A673 (cell line): Measurements from ENCODE around the gene SLC39A5. TPM values are rescaled to one million over a fixed set of nuclear protein-coding genes. Genes with fewer than 3 reads are reported as not detected.
"Not testable (repeated sequence)": the region's sequence is repeated elsewhere in the genome, so short reads cannot be mapped to it uniquely, and the experiment has no call there.

Experiments used
- BruUV-seq: library from RNA; stranded (reverse); fragments of 400-500 nt; replicated peaks from 2 replicates; lab custom pipeline; 2021; lab: Mats Ljungman, UMichigan
- CTCF ChIA-PET: fragments of 300-600 bp; sonication (Branson Sonifier 250); formaldehyde crosslinking; loops from one replicate; lab custom pipeline; 2022; ENCODE audit warnings: antibody characterized with exemption; lab: Charles Lee
- POLR2A ChIA-PET: fragments of 300-600 bp; sonication (Branson Sonifier 250); formaldehyde crosslinking; loops from one replicate; lab custom pipeline; 2022; ENCODE audit warnings: antibody characterized with exemption; ENCODE audit not compliant: low non-redundant PET; lab: Charles Lee
- DNase-seq: peaks from one replicate; pipeline ENCODE4 v3.0.0-alpha.2; 2015; ENCODE audit warnings: low spot score
- H3K27ac ChIP-seq: fragments of 200-600 bp; sonication (generic); 2 replicates; pipeline ENCODE4 v1.5.1; 2016; ENCODE audit warnings: mixed run types, low read depth, mild to moderate bottlenecking, mixed read lengths, antibody characterized with exemption, low read length; ENCODE audit not compliant: poor library complexity, severe bottlenecking
- H3K27me3 ChIP-seq: fragments of 200-600 bp; sonication (generic); replicated peaks from 2 replicates; pipeline ENCODE4 v1.6.1; 2017; ENCODE audit warnings: mixed run types, low read depth, mild to moderate bottlenecking, mixed read lengths, antibody characterized with exemption, low read length; ENCODE audit not compliant: insufficient read depth, poor library complexity
- H3K36me3 ChIP-seq: fragments of 200-600 bp; sonication (generic); 2 replicates; pipeline ENCODE4 v1.6.1; 2016; ENCODE audit warnings: mixed run types, mild to moderate bottlenecking, mixed read lengths, antibody characterized with exemption, low read length; ENCODE audit not compliant: insufficient read depth, poor library complexity, severe bottlenecking
- H3K4me1 ChIP-seq: fragments of 200-600 bp; sonication (generic); 2 replicates; pipeline ENCODE4 v1.6.1; 2017; ENCODE audit warnings: mixed run types, mild to moderate bottlenecking, mixed read lengths, antibody characterized with exemption, low read length; ENCODE audit not compliant: insufficient read depth, poor library complexity, severe bottlenecking
- H3K4me3 ChIP-seq: fragments of 200-600 bp; sonication (generic); 2 replicates; pipeline ENCODE4 v1.5.1; 2016; ENCODE audit warnings: low read depth, mixed run types, mild to moderate bottlenecking, mixed read lengths, low read length; ENCODE audit not compliant: poor library complexity, severe bottlenecking
- H3K9me3 ChIP-seq: fragments of 200-600 bp; sonication (generic); 2 replicates; pipeline ENCODE4 v1.6.1; 2016; ENCODE audit warnings: mixed run types, low read depth, mild to moderate bottlenecking, mixed read lengths, antibody characterized with exemption, low read length; ENCODE audit not compliant: poor library complexity, severe bottlenecking
- CTCF ChIP-seq: fragments of 300-800, 200-600 bp; sonication (generic); conservative IDR thresholded peaks from 2 replicates; pipeline ENCODE4 v1.5.1; 2017; ENCODE audit warnings: low read depth, mild to moderate bottlenecking, antibody characterized with exemption, low read length, moderate library complexity, mixed read lengths
- EZH2 ChIP-seq: fragments of 200-600 bp; sonication (generic); IDR thresholded peaks from 2 replicates; pipeline ENCODE4 v1.6.1; 2017; ENCODE audit warnings: borderline replicate concordance, low read depth, mild to moderate bottlenecking, mixed read lengths, antibody characterized with exemption, low read length; ENCODE audit not compliant: poor library complexity, severe bottlenecking
- intact Hi-C: fragments of 100-400 bp; cut with micrococcal nuclease; formaldehyde crosslinking; loops from one replicate; pipeline ENCODE4 v1.10.0; 2022; ENCODE audit not compliant: unreplicated experiment
- total RNA-seq: library from RNA; stranded (reverse); gene quantifications from 2 replicates; pipeline ENCODE4 v1.2.3, GENCODE V29; 2021

Gene SLC39A5
- total RNA-seq, 1 experiment from 2014 or later = not detected

- Histone ChIP-seq H3K27ac (no peak overlapping the region), H3K36me3 (peaks cover 12% of the 10 kb centered on the region), H3K9me3 (no peaks in the 10 kb centered on the region), H3K4me3 (no peak overlapping the region), H3K4me1 (peaks cover 20% of the 10 kb centered on the region), H3K27me3 (no peaks in the 10 kb centered on the region)
- intact Hi-C loops = no loop called here
- POLR2A ChIA-PET = no interaction called here
- no TSS peak for BruUV-seq
- TF ChIP-seq EZH2 (no peak), CTCF (no peak)
- CTCF ChIA-PET = no interaction called here
- DNase-seq = no peak
These were observed 31.1 kb downstream of the SLC39A5 start for GRCh38 chr12:56260921-56261320.

GRCh38 chr12:56261503-56262232 lies 31.8 kb downstream of the SLC39A5 start:
- CTCF ChIA-PET = no interaction called here

GRCh38 chr12:56262955-56263354 lies 33.1 kb downstream of the SLC39A5 start:
- TF ChIP-seq CTCF = peak; percentile 28; the same call in 1 of the 2 replicates
- H3K4me3 ChIP-seq, H3K4me1 ChIP-seq, H3K27me3 ChIP-seq, intact Hi-C loops, H3K27ac ChIP-seq, H3K36me3 ChIP-seq, CTCF ChIA-PET, DNase-seq, H3K9me3 ChIP-seq, POLR2A ChIA-PET, BruUV-seq: not testable (repeated sequence)

More at GRCh38 chr12:56261503-56262232, 31.8 kb downstream of the SLC39A5 start:
- H3K27ac ChIP-seq = no peak overlapping the region
- peaks cover 6% of the 10 kb centered on the region for H3K36me3 ChIP-seq
- no peaks in the 10 kb centered on the region for H3K9me3 ChIP-seq
- POLR2A ChIA-PET = no interaction called here
- TF ChIP-seq EZH2 (no peak), CTCF (no peak)
- intact Hi-C loops = no loop called here
- no TSS peak for BruUV-seq
- peaks cover 15% of the 10 kb centered on the region for H3K4me1 ChIP-seq
- H3K27me3 ChIP-seq = no peaks in the 10 kb centered on the region
- no peak overlapping the region for H3K4me3 ChIP-seq
- no peak for DNase-seq

GRCh38 chr12:56266068-56266692 lies 36.3 kb downstream of the SLC39A5 start:
- BruUV-seq, H3K27ac ChIP-seq, H3K9me3 ChIP-seq, POLR2A ChIA-PET, intact Hi-C loops, H3K4me1 ChIP-seq, DNase-seq, H3K27me3 ChIP-seq, H3K36me3 ChIP-seq: not testable (repeated sequence)
- H3K4me3 ChIP-seq = peak overlapping the region; percentile 70
- CTCF ChIA-PET = interaction anchor here (1.0 to 1.5 kb wide), 3 partner anchors 8 to 198 kb away, joined by 3 to 4 read pairs (median 3); partner anchors contain the start of gene ANKRD52
